IMR-90 (cell line): ENCODE data around the gene ZAP70. TPM values are rescaled to one million over a fixed set of nuclear protein-coding genes. Genes with fewer than 3 reads are reported as not detected.

Experiments
- ATAC-seq: fragments of 200-7000 bp; cut with Tn5 transposase; 2 replicates; pipeline ENCODE4 v1.9.1; 2020; ENCODE audit warnings: low read depth, mild to moderate bottlenecking, moderate library complexity
- BruUV-seq: library from RNA; stranded (reverse); fragments of 400-500 nt; replicated peaks from 2 replicates; lab custom pipeline; 2021; lab: Mats Ljungman, UMichigan
- CTCF ChIA-PET: fragments of 300-600 bp; formaldehyde crosslinking; extraction: SDS; loops from one replicate; lab custom pipeline; 2021; ENCODE audit warnings: antibody characterized with exemption; lab: Yijun Ruan, JAX
- POLR2A ChIA-PET: fragments of 300-600 bp; sonication (Branson Sonifier 250); formaldehyde crosslinking; loops from one replicate; lab custom pipeline; 2022; ENCODE audit warnings: antibody characterized with exemption; ENCODE audit not compliant: unreplicated experiment; lab: Charles Lee
- DNase-seq: peaks from one replicate; pipeline ENCODE4 v3.0.0; 2013
- H2AFZ ChIP-seq: replicated peaks from 2 replicates; pipeline ENCODE3; 2013; ENCODE audit warnings: low read length, mild to moderate bottlenecking; ENCODE audit not compliant: poor library complexity
- H2AK5ac ChIP-seq: 2 replicates; pipeline ENCODE4 v1.6.1; 2013; ENCODE audit warnings: low read depth, low read length, inconsistent platforms
- H2AK9ac ChIP-seq: replicated peaks from 2 replicates; pipeline ENCODE3; 2013; ENCODE audit warnings: mild to moderate bottlenecking, low read depth, low read length, moderate library complexity; ENCODE audit not compliant: poor library complexity
- H2BK120ac ChIP-seq: 2 replicates; pipeline ENCODE4 v1.6.1; 2013; ENCODE audit warnings: low read depth, low read length, inconsistent platforms
- H2BK15ac ChIP-seq: 3 replicates; pipeline ENCODE4 v1.6.1; 2013; ENCODE audit warnings: low read depth, low read length, inconsistent platforms
- H2BK20ac ChIP-seq: 2 replicates; pipeline ENCODE4 v1.6.1; 2013; ENCODE audit warnings: low read depth, mild to moderate bottlenecking, inconsistent platforms, low read length, moderate library complexity
- H2BK5ac ChIP-seq: 2 replicates; pipeline ENCODE4 v1.6.1; 2013; ENCODE audit warnings: mild to moderate bottlenecking, low read depth, low read length, inconsistent platforms; ENCODE audit not compliant: poor library complexity, severe bottlenecking
- H3K14ac ChIP-seq: replicated peaks from 2 replicates; pipeline ENCODE4 v1.6.1; 2013; ENCODE audit warnings: low read depth, low read length, inconsistent platforms
- H3K18ac ChIP-seq: 2 replicates; pipeline ENCODE4 v1.6.1; 2013; ENCODE audit warnings: low read depth, low read length, control low read depth
- H3K23ac ChIP-seq: 2 replicates; pipeline ENCODE4 v1.6.1; 2013; ENCODE audit warnings: low read depth, low read length, inconsistent platforms
- H3K27ac ChIP-seq: 2 replicates; pipeline ENCODE4 v1.5.1; 2013; ENCODE audit warnings: mild to moderate bottlenecking, control low read depth, low read length; ENCODE audit not compliant: insufficient read depth
- H3K27me3 ChIP-seq: 2 replicates; pipeline ENCODE4 v1.6.1; 2013; ENCODE audit warnings: low read length; ENCODE audit not compliant: control insufficient read depth, insufficient read depth
- H3K36me3 ChIP-seq: 2 replicates; pipeline ENCODE4 v1.6.1; 2013; ENCODE audit warnings: low read length, mixed read lengths; ENCODE audit not compliant: control insufficient read depth, insufficient read depth
- H3K4ac ChIP-seq: 2 replicates; pipeline ENCODE4 v1.6.1; 2013; ENCODE audit warnings: low read depth, low read length, inconsistent platforms
- H3K4me1 ChIP-seq: 2 replicates; pipeline ENCODE4 v1.6.1; 2013; ENCODE audit warnings: low read length, mixed read lengths; ENCODE audit not compliant: control insufficient read depth, insufficient read depth
- H3K4me2 ChIP-seq: 2 replicates; pipeline ENCODE4 v1.6.1; 2013; ENCODE audit warnings: low read depth, mild to moderate bottlenecking, control low read depth, low read length, moderate library complexity
- H3K4me3 ChIP-seq: 2 replicates; pipeline ENCODE4 v1.5.1; 2013; ENCODE audit warnings: low read depth, mild to moderate bottlenecking, control low read depth, low read length, moderate library complexity; ENCODE audit not compliant: insufficient read depth
- H3K56ac ChIP-seq: 2 replicates; pipeline ENCODE4 v1.6.1; 2013; ENCODE audit warnings: low read length, inconsistent platforms; ENCODE audit not compliant: insufficient read depth; ENCODE audit errors: extremely low read depth
- H3K79me1 ChIP-seq, 2 experiments: 2 replicates each; pipeline ENCODE4 v1.6.1; 2013; ENCODE audit warnings: low read length in 2 of 2, inconsistent platforms in 1 of 2, low read depth in 1 of 2
- H3K9ac ChIP-seq: 2 replicates; pipeline ENCODE4 v1.6.1; 2013; ENCODE audit warnings: low read depth, low read length, control low read depth
- H3K9me1 ChIP-seq: 2 replicates; pipeline ENCODE4 v1.6.1; 2013; ENCODE audit warnings: low read length, inconsistent platforms; ENCODE audit not compliant: insufficient read depth
- H3K9me3 ChIP-seq: 2 replicates; pipeline ENCODE4 v1.6.1; 2013; ENCODE audit warnings: low read length; ENCODE audit not compliant: control insufficient read depth, insufficient read depth
- H4K20me1 ChIP-seq: 2 replicates; pipeline ENCODE4 v1.6.1; 2013; ENCODE audit warnings: low read length, inconsistent platforms; ENCODE audit not compliant: insufficient read depth
- H4K5ac ChIP-seq: 2 replicates; pipeline ENCODE4 v1.6.1; 2013; ENCODE audit warnings: mild to moderate bottlenecking, low read depth, low read length, control low read depth
- H4K8ac ChIP-seq, 2 experiments: 2 replicates each; pipeline ENCODE4 v1.6.1; 2013; ENCODE audit warnings: low read depth in 2 of 2, low read length in 2 of 2, control low read depth in 1 of 2, inconsistent platforms in 1 of 2
- H4K91ac ChIP-seq: 2 replicates; pipeline ENCODE4 v1.6.1; 2013; ENCODE audit warnings: low read depth, low read length, inconsistent platforms; ENCODE audit not compliant: insufficient read depth
- BHLHE40 ChIP-seq: fragments of 150-350 bp; IDR thresholded peaks from 2 replicates; pipeline ENCODE4 v1.6.1; 2016; ENCODE audit warnings: mild to moderate bottlenecking, low read depth, low read length
- CEBPB ChIP-seq: IDR thresholded peaks from 2 replicates; pipeline ENCODE4 v1.6.1; 2012; ENCODE audit warnings: low read depth, low read length, improper control_type of control experiment
- CHD1 ChIP-seq: IDR thresholded peaks from 2 replicates; pipeline ENCODE4 v1.6.1; 2012; ENCODE audit warnings: low read depth, low read length, improper control_type of control experiment
- CTCF ChIP-seq: conservative IDR thresholded peaks from 2 replicates; pipeline ENCODE4 v1.5.1; 2012; ENCODE audit warnings: mild to moderate bottlenecking, low read depth, low read length, improper control_type of control experiment
- ELK1 ChIP-seq: fragments of 150-350 bp; IDR thresholded peaks from 2 replicates; pipeline ENCODE4 v1.6.1; 2016; ENCODE audit warnings: low read depth, mild to moderate bottlenecking, low read length, moderate library complexity, borderline replicate concordance
- FOS ChIP-seq: fragments of 150-350 bp; IDR thresholded peaks from 2 replicates; pipeline ENCODE4 v1.6.1; 2016; ENCODE audit warnings: low read depth, low read length
- MAFK ChIP-seq: IDR thresholded peaks from 2 replicates; pipeline ENCODE4 v1.6.1; 2012; ENCODE audit warnings: low read depth, low read length, improper control_type of control experiment
- MAZ ChIP-seq: IDR thresholded peaks from 2 replicates; pipeline ENCODE4 v1.6.1; 2012; ENCODE audit warnings: low read depth, mild to moderate bottlenecking, low read length, improper control_type of control experiment, moderate library complexity, borderline replicate concordance
- MXI1 ChIP-seq: IDR thresholded peaks from 2 replicates; pipeline ENCODE4 v1.6.1; 2012; ENCODE audit warnings: low read depth, mild to moderate bottlenecking, low read length, moderate library complexity, borderline replicate concordance
- NFE2L2 ChIP-seq: fragments of 150-350 bp; IDR thresholded peaks from 2 replicates; pipeline ENCODE4 v1.6.1; 2016; ENCODE audit warnings: low read depth, mild to moderate bottlenecking, low read length
- POLR2A ChIP-seq: IDR thresholded peaks from 2 replicates; pipeline ENCODE4 v1.6.1; 2012; ENCODE audit warnings: mild to moderate bottlenecking, low read depth, low read length
- RCOR1 ChIP-seq: IDR thresholded peaks from 2 replicates; pipeline ENCODE4 v1.6.1; 2012; ENCODE audit warnings: mild to moderate bottlenecking, low read length, improper control_type of control experiment; ENCODE audit not compliant: insufficient replicate concordance
- RFX5 ChIP-seq: IDR thresholded peaks from 2 replicates; pipeline ENCODE4 v1.8.0; 2012; ENCODE audit warnings: low read depth, mild to moderate bottlenecking, low read length, moderate library complexity
- SMC3 ChIP-seq: fragments of 150-350 bp; IDR thresholded peaks from 2 replicates; pipeline ENCODE4 v1.6.1; 2016; ENCODE audit warnings: low read depth, mild to moderate bottlenecking, antibody characterized with exemption, low read length, moderate library complexity
- USF2 ChIP-seq: fragments of 150-350 bp; IDR thresholded peaks from 2 replicates; pipeline ENCODE4 v1.6.1; 2017; ENCODE audit warnings: mild to moderate bottlenecking, antibody characterized with exemption, low read length, low read depth
- WGBS, 2 experiments: methylation state at CpG; one replicate each; pipeline versions ENCODE4 v1.1.5 to v1.1.7; 2013; ENCODE audit warnings: missing lambda C conversion rate in 2 of 2; ENCODE audit not compliant: insufficient read length in 1 of 2; ENCODE audit errors: extremely low coverage in 2 of 2; 5-methylcytosine and 5-hydroxymethylcytosine counted together
- dilution Hi-C: fragments of 300-500 bp; cut with HindIII; formaldehyde crosslinking; loops from one replicate; pipeline ENCODE4 v1.14.3; 2018; ENCODE audit warnings: low sequenced_read_pairs; ENCODE audit not compliant: unreplicated experiment
- in situ Hi-C: fragments of 300-500 bp; cut with MboI; formaldehyde crosslinking; loops from 3 replicates; pipeline ENCODE4 v1.14.3; 2019; ENCODE audit warnings: low sequenced_read_pairs, inconsistent platforms, mixed read lengths
- intact Hi-C: fragments of 100-400 bp; cut with micrococcal nuclease; formaldehyde crosslinking; loops from 2 replicates; pipeline ENCODE4 v1.10.0; 2022
- polyA plus RNA-seq, 3 experiments: library from polyadenylated mRNA; depleted of rRNA; stranded (reverse); fragments of >200 nt; gene quantifications; 2 replicates each; pipeline ENCODE4 v1.2.3, GENCODE V29; 2012; ENCODE audit warnings: low replicate concordance in 1 of 3
- total RNA-seq: library from RNA; depleted of rRNA; stranded (reverse); fragments of >200 nt; gene quantifications from 2 replicates; pipeline ENCODE4 v1.2.3, GENCODE V29; 2012

The ZAP70 gene
- total and polyA plus RNA-seq, 2 of the 4 experiments (the other 2 are of a cell fraction), result under 0.01 to 0.09 TPM

GRCh38 chr2:97699765-97700444 is 13.5 kb upstream of the ZAP70 start:
- ChIA-PET POLR2A (no interaction called here), CTCF (interaction anchor here (0.8 to 5.3 kb wide), 10 partner anchors 10 to 685 kb away, joined by 3 to 47 read pairs (median 4); partner anchors contain the start of genes ACTR1B and ANKRD36B)
- Histone ChIP-seq H2BK5ac (no peak overlapping the region), H2AK5ac (no peak overlapping the region), H3K14ac (no peak overlapping the region), H2BK120ac (no peak overlapping the region), H4K5ac (no peak overlapping the region), H3K23ac (no peak overlapping the region), H4K91ac (no peak overlapping the region), H3K27me3 (no peaks in the 10 kb centered on the region; the same call in none of the 2 replicates), H3K27ac (no peak overlapping the region), H2AFZ (peak overlapping the region; percentile 76), H2AK9ac (no peak overlapping the region), H2BK20ac (no peak overlapping the region), H3K4me2 (no peak overlapping the region), H3K4me3 (no peak overlapping the region), H3K9ac (no peak overlapping the region), H3K79me1 (no peaks in the 10 kb centered on the region), H3K56ac (no peak overlapping the region), H3K9me1 (no peaks in the 10 kb centered on the region), H4K20me1 (no peaks in the 10 kb centered on the region), H3K36me3 (no peaks in the 10 kb centered on the region), H3K9me3 (no peaks in the 10 kb centered on the region), H3K4ac (no peak overlapping the region), H3K4me1 (no peaks in the 10 kb centered on the region), H4K8ac (no peak overlapping the region), H3K18ac (no peak overlapping the region), H2BK15ac (no peak overlapping the region)
- dilution Hi-C loops (no loop called here), intact Hi-C loops (loop anchor here (1.0 to 10.0 kb wide), 6 partner anchors 65 to 1135 kb away; partner anchors contain the start of gene TMEM131), in situ Hi-C loops (loop anchor here (10.0 kb wide), 2 partner anchors 105 to 685 kb away; no protein-coding TSS in a partner anchor)
- 58% methylated on average over 5 of the region's 11 CpGs; no CpG with 5 or more reads in 1 of the 2 experiments for WGBS, 2 experiments
- peak; percentile 54 for DNase-seq
- ATAC-seq, result peak; percentile 94
- no TSS peak for BruUV-seq
- TF ChIP-seq FOS (no peak), CTCF (peak; percentile 72), MXI1 (no peak), SMC3 (peak; percentile 73), MAZ (no peak), MAFK (no peak), NFE2L2 (no peak), POLR2A (no peak), BHLHE40 (no peak), USF2 (no peak), CEBPB (no peak), RFX5 (0 out of 2 replicates have a peak, but pooled peaks have one; percentile 56), RCOR1 (no peak), ELK1 (no peak), CHD1 (no peak)
